CD4-positive, alpha-beta T cell (primary cell): ENCODE data around the gene PHACTR3. TPM values are rescaled to one million over a fixed set of nuclear protein-coding genes. Genes with fewer than 3 reads are reported as not detected.

Source experiments
- ATAC-seq: fragments of 200-7000 bp; cut with Tn5 transposase; one replicate; pipeline ENCODE4 v1.10.0; 2022; ENCODE audit warnings: mild to moderate bottlenecking; ENCODE audit not compliant: poor library complexity
- CTCF ChIA-PET: fragments of 350-600 bp; sonication (Branson Sonifier 250); formaldehyde crosslinking; loops from one replicate; lab custom pipeline; 2021; ENCODE audit warnings: antibody characterized with exemption, inconsistent platforms; lab: Charles Lee
- POLR2A ChIA-PET: fragments of 350-600 bp; sonication (Branson Sonifier 250); formaldehyde crosslinking; loops from one replicate; lab custom pipeline; 2021; ENCODE audit warnings: antibody characterized with exemption, inconsistent platforms; lab: Charles Lee
- DNase-seq, 14 experiments: peaks; one replicate each; pipeline ENCODE4 v3.0.0-alpha.2; 2013 to 2020; ENCODE audit warnings: mixed read lengths in 2 of 14
- H3K27ac ChIP-seq, 2 donors: one replicate each; pipeline versions ENCODE4 v1.5.1 to v1.7.0; 2013; ENCODE audit warnings: low read length in 2 of 2, low read depth in 1 of 2, mild to moderate bottlenecking in 1 of 2
- H3K27me3 ChIP-seq, 2 experiments: 1 replicate in 1 of 2; 2 replicates in 1 of 2; pipeline versions ENCODE4 v1.6.1 to v1.7.0; 2013; ENCODE audit warnings: low read length in 2 of 2, control low read depth in 1 of 2, mild to moderate bottlenecking in 1 of 2, moderate library complexity in 1 of 2; ENCODE audit not compliant: insufficient read depth in 2 of 2, control insufficient read depth in 1 of 2
- H3K36me3 ChIP-seq: one replicate; pipeline ENCODE4 v1.6.1; 2013; ENCODE audit warnings: low read length, control low read depth; ENCODE audit not compliant: insufficient read depth
- H3K4me1 ChIP-seq: one replicate; pipeline ENCODE4 v1.6.1; 2013; ENCODE audit warnings: low read length, control low read depth; ENCODE audit not compliant: insufficient read depth
- H3K4me3 ChIP-seq: one replicate; pipeline ENCODE4 v1.5.1; 2013; ENCODE audit warnings: mild to moderate bottlenecking, low read length, moderate library complexity
- H3K9me3 ChIP-seq, 2 experiments: 1 replicate in 1 of 2; 2 replicates in 1 of 2; pipeline versions ENCODE4 v1.6.1 to v1.7.0; 2013; ENCODE audit warnings: low read length in 2 of 2, mild to moderate bottlenecking in 2 of 2, control low read depth in 1 of 2, moderate library complexity in 1 of 2; ENCODE audit not compliant: control insufficient read depth in 1 of 2, insufficient read depth in 1 of 2
- H3K27ac Mint-ChIP-seq: one replicate; pipeline ENCODE4 v1.8.0; 2020; ENCODE audit warnings: mixed read lengths
- H3K27me3 Mint-ChIP-seq: one replicate; pipeline ENCODE4 v1.8.0; 2021; ENCODE audit warnings: mixed read lengths
- H3K36me3 Mint-ChIP-seq: one replicate; pipeline ENCODE4 v1.8.0; 2021; ENCODE audit warnings: low read depth, mixed read lengths
- H3K4me1 Mint-ChIP-seq: one replicate; pipeline ENCODE4 v1.8.0; 2021; ENCODE audit warnings: low read depth, mixed read lengths
- H3K4me3 Mint-ChIP-seq: one replicate; pipeline ENCODE4 v1.8.0; 2020; ENCODE audit warnings: mild to moderate bottlenecking, mixed read lengths
- H3K9me3 Mint-ChIP-seq: one replicate; pipeline ENCODE4 v1.8.0; 2020; ENCODE audit warnings: mixed read lengths
- intact Hi-C, 2 experiments: fragments of 100-400 bp; cut with DNase I in 1 of 2; cut with micrococcal nuclease in 1 of 2; formaldehyde crosslinking; loops; one replicate each; pipeline versions ENCODE4 v1.15.1 to v1.9.0; 2023 to 2025; cut with DNase I, micrococcal nuclease
- total RNA-seq, 174 experiments: library from RNA in 2 of 174; stranded (reverse) in 2 of 174; gene quantifications; one replicate each; pipeline ENCODE4 v1.2.3 and lab custom pipeline; 2021 to 2026
- TF ChIP-seq, protein P1 (sequence below): fragments of 200-600 bp; IDR thresholded peaks from one replicate; pipeline ENCODE4 v1.8.0; 2022; ENCODE audit warnings: antibody characterized with exemption, mild to moderate bottlenecking

Gene PHACTR3
- total RNA-seq, 2 experiments from 2014 or later: not detected

GRCh38 chr20:59631751-59632540 is 27.6 kb downstream of the PHACTR3 start:
- Histone ChIP-seq H3K4me3 (no peak overlapping the region), H3K27me3 (peaks cover 2 to 4% of the 10 kb centered on the region in 2 experiments), H3K4me1 (no peaks in the 10 kb centered on the region), H3K9me3 (peaks cover 0 to 6% of the 10 kb centered on the region in 2 experiments), H3K36me3 (no peaks in the 10 kb centered on the region), H3K27ac (no peak overlapping the region)
- no peak overlapping the region for H3K27ac Mint-ChIP-seq
- ATAC-seq (no peak), DNase-seq (no peak)
- no peaks in the 10 kb centered on the region for H3K9me3 Mint-ChIP-seq
- ChIA-PET POLR2A (no interaction called here), CTCF (no interaction called here)
- intact Hi-C loops: no loop called here
- H3K4me1 Mint-ChIP-seq: no peaks in the 10 kb centered on the region
- TF ChIP-seq, protein P1, sequence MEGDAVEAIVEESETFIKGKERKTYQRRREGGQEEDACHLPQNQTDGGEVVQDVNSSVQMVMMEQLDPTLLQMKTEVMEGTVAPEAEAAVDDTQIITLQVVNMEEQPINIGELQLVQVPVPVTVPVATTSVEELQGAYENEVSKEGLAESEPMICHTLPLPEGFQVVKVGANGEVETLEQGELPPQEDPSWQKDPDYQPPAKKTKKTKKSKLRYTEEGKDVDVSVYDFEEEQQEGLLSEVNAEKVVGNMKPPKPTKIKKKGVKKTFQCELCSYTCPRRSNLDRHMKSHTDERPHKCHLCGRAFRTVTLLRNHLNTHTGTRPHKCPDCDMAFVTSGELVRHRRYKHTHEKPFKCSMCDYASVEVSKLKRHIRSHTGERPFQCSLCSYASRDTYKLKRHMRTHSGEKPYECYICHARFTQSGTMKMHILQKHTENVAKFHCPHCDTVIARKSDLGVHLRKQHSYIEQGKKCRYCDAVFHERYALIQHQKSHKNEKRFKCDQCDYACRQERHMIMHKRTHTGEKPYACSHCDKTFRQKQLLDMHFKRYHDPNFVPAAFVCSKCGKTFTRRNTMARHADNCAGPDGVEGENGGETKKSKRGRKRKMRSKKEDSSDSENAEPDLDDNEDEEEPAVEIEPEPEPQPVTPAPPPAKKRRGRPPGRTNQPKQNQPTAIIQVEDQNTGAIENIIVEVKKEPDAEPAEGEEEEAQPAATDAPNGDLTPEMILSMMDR: no peak
- H3K27me3 Mint-ChIP-seq: peaks cover 39% of the 10 kb centered on the region
- no peak overlapping the region for H3K4me3 Mint-ChIP-seq
- H3K36me3 Mint-ChIP-seq: no peaks in the 10 kb centered on the region

- Histone ChIP-seq H3K36me3 (no peaks in the 10 kb centered on the region), H3K9me3 (peaks cover 0 to 6% of the 10 kb centered on the region in 2 experiments), H3K4me3 (no peak overlapping the region), H3K4me1 (no peaks in the 10 kb centered on the region), H3K27ac (no peak overlapping the region), H3K27me3 (peaks cover 4% of the 10 kb centered on the region in 2 experiments)
- H3K36me3 Mint-ChIP-seq: no peaks in the 10 kb centered on the region
- ATAC-seq: no peak
- H3K4me1 Mint-ChIP-seq: no peaks in the 10 kb centered on the region
- no peaks in the 10 kb centered on the region for H3K9me3 Mint-ChIP-seq
- CTCF ChIA-PET: no interaction called here
- POLR2A ChIA-PET: no interaction called here
- DNase-seq: no peak
- no peak overlapping the region for H3K4me3 Mint-ChIP-seq
- intact Hi-C loops: no loop called here
- no peak overlapping the region for H3K27ac Mint-ChIP-seq
- H3K27me3 Mint-ChIP-seq: peaks cover 39% of the 10 kb centered on the region
- TF ChIP-seq, protein P1: no peak
Observed at GRCh38 chr20:59632541-59633113, 28.3 kb downstream of the PHACTR3 start.

DNA sequence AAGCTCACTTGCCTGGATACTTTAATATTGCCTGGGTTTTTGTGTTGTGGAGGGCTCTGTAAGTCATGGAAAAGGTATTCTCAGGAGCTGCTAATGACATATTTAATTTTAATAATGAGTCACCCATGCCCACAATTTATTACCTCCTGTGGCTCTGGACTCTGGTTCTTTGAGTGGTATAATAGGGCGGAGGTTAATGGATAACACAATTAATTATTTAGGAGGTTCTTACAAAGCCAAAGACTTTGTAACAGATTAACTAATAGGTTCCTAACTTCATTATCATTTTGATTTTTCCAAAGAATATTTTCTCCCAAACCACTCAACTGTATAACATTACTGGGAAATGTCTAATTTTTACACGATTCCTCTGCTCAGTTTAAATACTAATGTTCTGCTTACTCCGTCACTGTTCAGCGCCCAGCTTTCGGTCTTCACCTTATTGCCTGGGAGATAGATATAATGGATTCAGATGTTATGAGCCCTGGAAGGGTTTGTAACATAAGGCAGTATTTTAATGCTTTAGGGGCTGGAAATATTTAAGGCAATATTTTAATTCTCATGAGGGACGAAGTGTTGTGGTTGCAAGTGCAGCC is 29.4 kb downstream of the PHACTR3 start:
- Histone ChIP-seq H3K4me1 (no peaks in the 10 kb centered on the region), H3K27ac (no peak overlapping the region), H3K36me3 (no peaks in the 10 kb centered on the region), H3K27me3 (peaks cover 4% of the 10 kb centered on the region in 2 experiments), H3K4me3 (no peak overlapping the region), H3K9me3 (peaks cover 0 to 6% of the 10 kb centered on the region in 2 experiments)
- H3K4me3 Mint-ChIP-seq: no peak overlapping the region
- H3K27me3 Mint-ChIP-seq: peaks cover 39% of the 10 kb centered on the region
- H3K36me3 Mint-ChIP-seq: no peaks in the 10 kb centered on the region
- TF ChIP-seq, protein P1: no peak
- ChIA-PET POLR2A (no interaction called here), CTCF (no interaction called here)
- no peaks in the 10 kb centered on the region for H3K4me1 Mint-ChIP-seq
- DNase-seq (no peak), ATAC-seq (no peak)
- intact Hi-C loops: no loop called here
- no peak overlapping the region for H3K27ac Mint-ChIP-seq
- no peaks in the 10 kb centered on the region for H3K9me3 Mint-ChIP-seq
